ENCODE results near the gene ANXA1.

ANXA1 gene

DNA sequence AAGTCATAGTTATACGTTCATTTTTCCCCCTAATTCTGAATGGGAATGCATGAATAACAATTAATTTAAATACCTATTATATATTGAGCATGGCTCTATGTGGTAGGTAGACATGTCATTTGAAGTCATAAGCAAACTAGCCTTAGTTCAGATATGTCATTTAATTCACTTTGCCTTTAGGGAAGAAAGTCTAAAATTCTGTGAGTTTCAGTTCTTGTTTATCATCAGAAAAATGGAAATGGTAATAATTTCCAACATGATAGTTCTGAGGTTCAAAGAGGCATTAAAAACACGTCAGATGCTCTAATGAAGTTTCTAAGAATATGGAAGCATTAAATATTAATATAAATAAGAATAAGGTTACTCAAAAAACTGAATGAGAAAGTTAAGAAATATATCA, 13.1 kb upstream of the ANXA1 start:
- no peak for DNase-seq

DNA sequence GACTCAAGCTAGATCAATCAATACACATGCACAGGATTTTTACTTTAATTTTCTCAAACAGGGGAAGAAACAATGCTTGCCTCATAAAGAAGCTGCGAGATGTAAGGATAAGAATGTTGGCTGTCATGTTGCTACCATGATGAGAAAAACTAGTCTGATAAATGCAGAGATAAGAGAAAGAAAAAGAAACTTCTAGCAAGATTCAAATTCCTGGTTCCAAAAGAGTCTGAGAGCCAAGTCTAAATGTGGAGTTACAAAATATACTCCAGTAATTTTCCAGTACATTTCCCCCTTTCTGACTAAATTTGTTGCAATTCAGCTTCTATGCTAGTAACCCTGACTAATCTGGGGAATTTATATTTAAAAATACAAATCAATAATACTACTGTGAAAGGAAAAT, 10.4 kb upstream of the ANXA1 start:
- no peak for DNase-seq

DNA sequence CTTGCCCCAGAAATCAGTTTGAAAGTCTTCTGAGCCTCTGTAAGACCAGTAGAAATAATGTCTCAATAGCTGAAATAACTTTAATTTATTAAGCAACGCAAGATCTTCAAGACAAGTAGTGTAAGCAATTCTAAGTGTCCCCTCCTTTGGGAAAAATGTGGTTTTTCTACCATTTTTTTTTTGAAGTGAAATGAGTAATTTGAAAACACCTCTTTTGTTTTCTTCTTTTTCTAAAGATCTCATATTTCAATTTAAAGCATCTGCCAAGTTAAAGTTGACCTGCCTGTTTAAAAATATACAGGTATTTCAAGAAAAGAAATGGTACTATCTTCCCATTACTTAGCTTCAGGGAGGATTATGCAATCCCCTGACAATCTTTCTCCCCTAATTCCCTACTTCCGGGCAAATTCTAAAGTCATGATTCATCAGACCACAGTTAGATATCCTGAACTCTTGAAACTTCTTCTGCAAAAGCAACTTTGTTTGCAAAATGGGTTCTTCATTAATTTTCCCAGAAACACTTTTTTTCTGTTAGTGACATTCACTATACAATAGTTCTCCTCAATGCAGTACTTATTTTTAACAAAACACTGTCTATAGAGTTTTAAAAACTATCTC, 7.8 kb upstream of the ANXA1 start:
- DNase-seq, result peak; percentile 78

GRCh38 chr9:73146111-73146815, 5.4 kb upstream of the ANXA1 start:
- peak; percentile 12 for DNase-seq

- DNase-seq, result no peak
Observed at GRCh38 chr9:73148447-73148937, 3.2 kb upstream of the ANXA1 start.

DNA sequence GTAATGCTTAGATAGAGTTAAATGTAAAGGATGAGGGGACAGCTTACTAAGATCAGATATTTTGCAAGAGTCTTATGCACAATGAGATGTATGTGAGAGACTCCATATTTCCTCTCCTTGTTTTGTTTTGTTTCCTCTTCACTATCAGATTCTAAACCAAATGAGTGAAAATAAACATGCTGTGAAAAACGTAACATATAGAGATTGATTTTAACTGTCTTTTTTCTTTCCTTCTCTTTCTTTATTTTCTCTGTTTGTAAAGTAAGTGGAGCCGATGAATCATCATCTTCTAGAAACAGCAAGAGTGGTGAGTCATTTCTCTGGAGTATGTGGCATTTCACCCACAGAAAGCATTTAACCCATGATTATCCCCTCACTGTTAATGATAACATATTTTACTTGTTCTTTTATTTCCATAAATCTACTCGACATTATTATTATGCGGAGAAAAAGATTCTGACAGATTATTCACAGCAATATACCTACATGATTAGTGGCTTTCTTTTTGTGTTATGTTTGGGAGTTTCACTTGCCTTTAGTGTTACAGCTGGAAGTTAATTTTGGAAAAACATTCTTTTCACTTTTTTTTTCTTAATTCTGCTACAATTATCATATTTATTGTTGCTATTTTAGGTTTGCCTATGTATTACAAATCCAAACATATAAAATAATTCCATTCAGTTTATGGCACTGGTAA, 2.1 kb upstream of the ANXA1 start:
- DNase-seq, result peak; percentile 44

GRCh38 chr9:73152543-73152844, 829 bp downstream of the ANXA1 start:
- no peak for DNase-seq

- peak; percentile 52 for DNase-seq
Observed at GRCh38 chr9:73152953-73153352, 1.3 kb downstream of the ANXA1 start.

GRCh38 chr9:73153793-73154227, 2.1 kb downstream of the ANXA1 start:
- DNase-seq, result peak; percentile 25

GRCh38 chr9:73154271-73154670, 2.6 kb downstream of the ANXA1 start:
- DNase-seq, result no peak

- DNase-seq, result peak; percentile 79
Observed at GRCh38 chr9:73154722-73155121, 3.1 kb downstream of the ANXA1 start.

DNA sequence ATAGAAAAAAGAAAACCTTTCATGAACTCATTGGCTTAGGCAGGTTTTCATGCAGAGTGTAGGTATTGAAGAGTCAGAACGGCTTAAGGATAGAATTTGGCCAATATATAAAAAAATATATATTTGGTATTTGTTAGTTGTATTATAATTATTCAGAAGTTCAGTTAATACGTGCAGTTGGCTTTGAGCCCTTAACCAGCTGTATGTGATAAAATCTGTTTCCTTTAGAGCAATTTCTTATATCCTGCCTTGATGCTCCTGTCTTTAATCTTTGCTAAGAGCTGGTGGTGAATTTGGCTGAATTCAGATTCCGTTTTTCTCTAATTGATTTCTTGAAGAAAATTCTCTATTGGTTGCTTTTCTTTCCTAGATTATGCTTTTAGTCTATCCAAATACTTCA, 3.7 kb downstream of the ANXA1 start:
- peak; percentile 42 for DNase-seq

- DNase-seq, result peak; percentile 76
Observed at GRCh38 chr9:73155968-73156864, 4.6 kb downstream of the ANXA1 start.

- no peak for DNase-seq
Observed at GRCh38 chr9:73156865-73157187, 5.2 kb downstream of the ANXA1 start.

DNA sequence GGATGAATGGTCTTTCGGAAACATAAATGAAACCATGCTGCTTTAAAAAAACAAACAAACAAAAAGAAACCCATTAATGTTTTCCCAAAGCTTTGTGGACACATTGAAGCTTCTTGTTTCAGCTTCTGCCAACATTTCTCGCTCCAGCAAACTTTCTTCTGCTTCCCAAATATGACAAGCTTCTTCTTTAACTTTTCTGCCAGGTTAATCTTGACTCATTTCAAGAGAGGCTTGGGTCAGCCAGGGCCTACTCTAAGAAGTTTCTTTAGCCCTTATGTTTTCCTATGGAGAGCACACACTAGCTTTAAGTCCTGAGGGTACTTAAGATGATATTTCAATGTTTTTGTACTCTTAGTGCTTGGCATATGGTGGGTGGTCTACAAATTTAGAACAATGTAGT, 6.1 kb downstream of the ANXA1 start:
- DNase-seq, result no peak

DNA sequence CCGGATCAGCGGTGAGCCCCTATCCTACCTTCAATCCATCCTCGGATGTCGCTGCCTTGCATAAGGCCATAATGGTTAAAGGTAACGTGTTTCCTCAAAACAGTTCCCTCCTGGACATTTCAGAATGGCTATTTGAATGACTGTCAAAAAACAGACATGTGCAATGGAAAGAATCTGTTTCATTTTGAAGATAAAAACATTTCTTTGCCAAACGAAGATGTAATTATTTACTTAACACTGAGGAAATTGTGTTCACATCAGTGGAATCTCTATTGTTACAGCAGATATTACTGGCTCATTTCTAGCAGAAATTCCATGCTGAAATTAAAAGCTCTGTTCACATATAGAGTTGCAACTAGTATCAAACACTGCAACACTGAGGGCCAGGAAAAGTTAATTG, 7.1 kb downstream of the ANXA1 start:
- DNase-seq, result no peak

DNA sequence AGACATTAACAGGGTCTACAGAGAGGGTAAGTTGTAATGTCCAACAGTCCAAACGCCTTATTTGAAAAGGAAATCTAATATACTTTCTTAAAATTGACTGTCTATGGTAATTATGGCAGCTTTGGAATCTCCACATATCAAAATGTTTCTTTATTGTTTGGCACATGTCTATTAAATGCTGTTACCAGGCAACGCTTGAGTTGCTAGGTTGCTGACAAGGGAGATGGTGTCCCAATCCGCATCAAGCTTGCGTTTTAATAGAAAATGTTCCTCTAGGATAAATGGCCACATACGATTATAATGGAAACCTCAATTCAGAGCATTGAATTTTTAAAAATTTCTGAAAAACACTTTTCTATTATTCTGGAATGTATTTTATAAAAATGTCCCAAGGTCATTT, 9.2 kb downstream of the ANXA1 start:
- no peak for DNase-seq

DNA sequence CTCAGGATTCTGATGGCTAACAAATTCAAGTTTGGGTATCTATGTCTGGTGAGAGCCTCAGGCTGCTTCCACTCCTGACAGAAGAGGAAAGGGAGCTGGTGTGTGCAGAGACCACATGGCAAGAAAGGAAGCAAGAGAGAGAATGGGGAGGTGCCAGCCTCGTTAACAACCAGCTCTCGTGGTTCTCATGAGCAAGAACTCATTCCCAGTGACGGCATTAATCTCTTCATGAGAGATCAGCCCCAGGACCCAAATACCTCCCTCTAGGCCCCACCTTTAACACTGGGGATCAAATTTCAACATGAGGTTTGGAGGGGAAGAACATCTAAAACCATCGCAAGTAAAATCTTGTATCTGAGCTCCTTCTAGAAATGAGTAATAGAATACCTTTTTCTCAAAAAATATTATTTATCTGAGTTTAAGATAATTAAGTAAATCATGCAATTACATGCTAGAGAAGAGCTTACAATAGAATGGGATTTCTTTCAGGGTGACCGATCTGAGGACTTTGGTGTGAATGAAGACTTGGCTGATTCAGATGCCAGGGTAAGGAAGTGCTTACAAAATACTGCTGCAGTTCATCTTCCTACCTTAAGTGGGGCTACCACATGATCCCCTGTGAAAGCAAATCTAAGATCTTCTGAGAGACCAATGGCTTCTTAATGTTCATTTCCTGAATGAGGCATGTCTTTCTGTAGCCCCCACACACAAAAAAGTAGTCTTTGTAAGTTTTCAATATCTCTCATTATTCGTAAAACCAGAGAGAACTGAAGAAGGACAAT, 11.5 kb downstream of the ANXA1 start:
- no peak for DNase-seq

- no peak for DNase-seq
Observed at GRCh38 chr9:73165911-73166310, 14.2 kb downstream of the ANXA1 start.

DNA sequence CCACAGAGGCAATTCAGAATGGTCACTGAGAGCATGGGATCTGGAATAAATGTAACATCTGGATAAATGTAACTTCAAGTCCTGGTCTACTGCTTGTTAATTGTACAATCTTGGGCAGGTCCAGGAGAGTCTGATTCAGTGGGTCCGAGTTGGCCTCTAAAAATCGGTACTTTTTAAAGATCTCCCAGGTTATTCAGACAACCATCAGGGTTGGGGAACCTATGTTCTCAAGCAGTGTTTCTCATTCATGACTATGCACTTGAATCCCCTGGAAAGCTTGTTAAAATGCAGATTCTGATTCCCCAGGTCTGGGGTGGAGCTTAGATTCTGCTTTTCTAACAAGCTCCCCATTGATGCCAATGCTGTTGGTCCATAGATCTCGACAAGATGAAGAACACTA, 14.8 kb downstream of the ANXA1 start:
- DNase-seq, result no peak

DNA sequence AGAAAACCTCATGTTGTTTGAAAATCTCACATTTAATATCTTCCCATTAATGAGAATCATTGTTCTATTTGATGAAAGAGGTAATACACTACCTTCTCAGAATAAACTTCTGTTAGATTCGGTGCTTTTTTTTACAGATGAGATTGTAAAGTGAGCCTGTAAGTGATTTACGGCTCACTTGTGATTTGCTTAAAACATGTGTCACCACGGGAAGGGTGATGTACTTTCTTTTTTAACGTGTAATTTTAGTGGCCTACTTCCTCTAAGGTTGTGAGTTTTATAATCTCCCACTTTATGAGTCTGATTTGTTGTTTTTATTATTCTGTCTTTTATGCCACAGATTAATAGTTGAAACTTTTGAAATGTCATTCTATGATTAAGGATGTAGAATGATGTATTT, 15.9 kb downstream of the ANXA1 start:
- no peak for DNase-seq

DNA sequence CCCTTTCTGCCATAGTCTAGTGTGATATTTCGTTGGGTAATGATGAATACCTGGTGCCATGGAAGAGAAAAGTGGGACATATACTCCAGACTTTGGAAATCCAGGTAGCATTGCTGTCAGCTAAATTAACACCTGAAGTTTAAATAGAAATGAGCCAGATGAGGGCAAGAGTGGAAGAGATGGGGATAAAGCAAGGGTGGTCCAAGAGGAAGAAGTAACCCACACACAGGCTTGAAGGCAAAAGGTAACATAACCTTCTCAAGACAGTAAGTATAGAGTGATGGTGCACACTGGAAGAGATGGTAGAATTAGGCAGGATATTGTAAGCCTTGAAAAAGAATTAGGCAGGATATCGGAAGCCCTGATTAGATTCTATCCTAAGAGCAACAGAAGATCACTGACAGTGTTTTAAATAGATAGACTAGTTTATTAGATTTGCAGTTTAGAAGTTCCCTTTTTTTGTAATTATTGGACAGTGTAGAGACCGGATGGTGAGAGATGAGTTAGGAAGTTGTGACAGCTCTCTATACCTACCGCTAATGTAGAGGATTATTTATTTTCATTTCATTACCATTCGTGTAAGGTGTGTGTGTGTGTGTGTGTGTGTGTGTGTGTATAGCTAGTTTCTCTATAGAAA, 16.8 kb downstream of the ANXA1 start:
- DNase-seq, result no peak

Data from GF-D8 (cell line).